CD4-positive, alpha-beta T cell treated with Interleukin-2 at 100 ng/mL for 4 hours (primary cell): ENCODE results near the gene ELK4.

Experiments used
- DNase-seq: peaks from one replicate; pipeline ENCODE4 v3.0.0-alpha.2; 2020; ENCODE audit warnings: low spot score

ELK4 gene

GRCh38 chr1:205581321-205581980, 50.4 kb downstream of the ELK4 start:
- DNase-seq: no peak

GRCh38 chr1:205580923-205581180, 51.0 kb downstream of the ELK4 start:
- no peak for DNase-seq

- DNase-seq: no peak
These were observed 51.5 kb downstream of the ELK4 start for GRCh38 chr1:205580140-205580922.

GRCh38 chr1:205579711-205580110, 52.1 kb downstream of the ELK4 start:
- DNase-seq: no peak

DNA sequence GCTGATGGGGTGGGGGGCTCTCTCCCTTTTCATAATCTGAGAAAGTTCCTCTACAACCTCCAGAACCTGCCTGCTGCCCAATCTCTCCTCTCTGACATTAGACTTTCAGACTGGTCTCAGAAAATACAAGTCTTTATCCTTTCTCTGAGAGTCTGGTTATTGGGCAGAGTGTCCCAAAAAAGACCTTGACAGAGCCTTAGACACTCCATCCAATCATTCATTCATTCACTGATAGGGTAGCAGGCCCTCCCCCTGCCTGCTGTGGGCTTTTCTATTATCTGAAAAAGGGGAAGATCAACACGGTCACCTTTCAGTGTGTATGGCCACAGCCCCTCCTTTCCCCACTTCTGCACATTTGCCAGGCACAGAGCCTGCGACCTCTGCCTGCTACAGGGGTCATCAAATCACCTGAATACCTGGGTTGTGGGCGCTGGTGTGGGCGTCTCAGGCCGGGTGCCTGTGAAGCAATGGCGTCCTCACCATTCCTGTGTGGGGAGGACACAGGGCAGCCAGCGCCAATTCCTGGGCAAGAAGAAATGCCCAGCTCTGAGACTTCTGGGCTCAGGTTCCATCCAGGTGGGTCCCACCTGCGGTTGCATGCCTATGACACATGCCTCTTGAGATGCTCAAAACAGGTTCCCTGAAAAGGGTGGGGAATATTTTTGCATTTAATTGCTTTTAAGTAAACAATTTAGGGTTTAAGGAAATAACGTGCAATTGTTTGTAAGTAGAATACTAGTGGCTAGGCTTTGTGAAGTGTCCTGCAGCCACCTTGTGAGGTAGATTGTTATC, 52.8 kb downstream of the ELK4 start:
- DNase-seq: no peak

GRCh38 chr1:205577874-205578658, 53.7 kb downstream of the ELK4 start:
- no peak for DNase-seq

- DNase-seq: no peak
These were observed 54.7 kb downstream of the ELK4 start for GRCh38 chr1:205576805-205577761.

DNA sequence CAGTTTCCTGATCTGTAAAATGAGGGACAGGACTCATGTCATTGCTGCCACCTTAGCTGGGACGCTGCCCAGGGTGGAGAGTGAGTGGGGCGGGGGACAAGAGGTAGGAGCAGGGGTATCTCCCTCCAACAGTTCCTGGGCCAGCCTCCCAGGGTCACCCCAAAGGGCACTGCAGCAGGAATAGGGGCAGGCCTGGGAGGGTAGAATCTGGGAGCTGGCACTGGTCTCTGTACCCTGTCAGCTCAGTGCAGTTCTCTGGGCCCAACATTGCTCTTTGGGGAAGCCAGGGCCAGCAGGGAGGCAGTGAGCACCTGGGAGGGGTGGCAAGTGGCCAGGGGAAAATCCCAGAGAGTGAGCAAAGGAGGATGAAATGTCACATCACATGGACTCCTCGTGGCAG, 55.8 kb downstream of the ELK4 start:
- DNase-seq: no peak

DNA sequence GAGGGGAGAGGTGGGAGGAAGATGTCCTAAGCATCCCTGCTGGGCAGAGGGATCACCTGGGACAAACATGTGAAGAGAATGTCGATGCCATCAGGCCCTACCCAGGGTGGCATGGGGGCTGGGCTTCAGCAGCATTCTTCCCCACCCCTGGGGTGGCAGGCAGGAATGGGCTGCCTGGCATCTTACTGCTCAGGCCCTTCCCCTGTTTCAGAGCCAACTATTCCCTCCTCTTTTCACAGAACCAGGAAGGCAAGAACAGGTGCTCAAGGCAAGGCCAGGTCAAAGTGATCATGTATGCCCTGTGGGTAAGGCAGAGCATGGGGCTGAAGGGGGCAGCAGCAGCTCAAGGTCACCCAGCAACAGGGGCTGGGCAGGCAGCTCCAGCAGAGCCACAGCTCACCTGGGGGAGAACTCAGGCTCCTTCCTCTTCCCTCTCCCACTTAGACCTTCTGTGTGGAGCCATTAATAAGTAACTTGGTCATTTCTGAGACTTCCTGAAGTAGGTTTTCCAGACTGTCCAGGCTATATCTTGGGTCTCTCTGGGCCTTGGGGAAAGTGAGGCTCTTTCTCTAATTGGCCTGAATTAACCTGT, 56.4 kb downstream of the ELK4 start:
- no peak for DNase-seq

- DNase-seq: no peak
These were observed 59.4 kb downstream of the ELK4 start for GRCh38 chr1:205572421-205572820.

- DNase-seq: no peak
These were observed 60.1 kb downstream of the ELK4 start for GRCh38 chr1:205571747-205572146.

- no peak for DNase-seq
These were observed 60.8 kb downstream of the ELK4 start for GRCh38 chr1:205570796-205571537.

GRCh38 chr1:205570173-205570501, 61.7 kb downstream of the ELK4 start:
- DNase-seq: no peak

DNA sequence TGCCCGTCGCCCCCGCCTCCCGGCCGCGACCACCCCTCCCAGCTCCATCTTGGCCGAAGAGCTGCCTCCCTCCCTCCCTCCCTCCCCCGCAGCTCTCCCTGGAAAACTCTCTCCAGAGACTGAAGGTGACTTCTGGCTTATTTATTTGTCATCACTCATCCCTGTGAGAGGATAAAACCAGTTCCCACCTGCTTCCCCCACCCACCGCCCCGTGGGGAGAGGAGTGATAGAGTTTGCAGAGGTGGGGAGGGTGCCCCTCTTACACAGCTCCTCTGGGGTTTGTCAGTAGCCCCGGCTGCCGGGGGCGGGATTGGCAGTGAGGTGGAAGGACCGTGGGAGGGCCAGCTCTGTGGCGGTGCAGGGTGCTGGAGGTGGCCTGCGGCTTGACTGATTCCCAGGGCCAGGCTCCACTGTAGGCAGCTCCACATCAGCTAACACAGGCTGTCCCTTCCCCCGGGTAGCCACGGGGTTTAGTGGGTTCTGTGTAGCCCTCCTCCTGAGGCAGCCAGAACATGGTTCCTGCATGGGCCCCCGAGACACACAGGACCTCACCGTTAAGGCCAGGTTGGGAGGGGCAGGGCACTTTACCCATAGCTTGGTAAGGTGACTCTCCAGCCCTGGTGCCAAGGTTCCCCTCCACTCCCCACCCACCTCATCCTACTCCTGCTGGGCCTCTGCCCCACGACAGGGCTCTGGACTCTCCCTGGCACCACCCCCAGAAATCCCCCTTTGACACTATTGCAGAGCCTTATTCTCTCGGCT, 62.2 kb downstream of the ELK4 start:
- no peak for DNase-seq

DNA sequence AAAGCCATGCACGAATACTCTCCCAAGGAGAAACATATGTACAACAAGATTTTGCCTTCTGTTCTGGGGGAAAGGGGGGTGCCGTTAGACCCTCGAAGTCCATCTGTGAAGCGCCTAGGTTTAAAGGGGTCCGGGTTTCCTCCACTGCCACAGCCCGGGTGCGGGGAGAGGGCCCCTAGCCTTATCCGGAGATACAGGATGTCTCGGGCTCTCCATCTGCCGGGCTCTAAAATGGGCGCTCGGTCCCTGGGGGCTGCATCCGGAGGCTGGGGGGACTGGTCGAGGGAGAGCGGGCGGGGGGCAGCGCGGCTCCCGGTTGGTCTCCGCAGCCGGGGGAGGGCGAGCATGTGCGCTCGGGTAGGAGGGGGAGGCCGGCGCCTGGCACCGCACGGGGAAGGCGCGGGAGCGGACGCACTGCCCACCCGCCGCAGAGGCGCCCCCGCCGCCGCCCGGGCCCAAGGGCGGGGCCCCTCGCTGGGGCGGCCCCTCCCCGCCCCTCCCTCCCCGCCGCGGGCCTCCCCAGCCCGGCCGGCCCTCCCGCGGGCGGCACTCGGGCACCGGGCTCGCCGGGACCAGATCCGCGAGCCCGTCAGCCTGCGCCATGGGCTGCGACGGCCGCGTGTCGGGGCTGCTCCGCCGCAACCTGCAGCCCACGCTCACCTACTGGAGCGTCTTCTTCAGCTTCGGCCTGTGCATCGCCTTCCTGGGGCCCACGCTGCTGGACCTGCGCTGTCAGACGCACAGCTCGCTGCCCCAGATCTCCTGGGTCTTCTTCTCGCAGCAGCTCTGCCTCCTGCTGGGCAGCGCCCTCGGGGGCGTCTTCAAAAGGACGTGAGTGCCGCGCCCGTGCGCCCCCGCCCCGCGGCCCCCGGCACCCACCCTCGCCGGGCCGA, 63.1 kb downstream of the ELK4 start:
- DNase-seq: no peak

DNA sequence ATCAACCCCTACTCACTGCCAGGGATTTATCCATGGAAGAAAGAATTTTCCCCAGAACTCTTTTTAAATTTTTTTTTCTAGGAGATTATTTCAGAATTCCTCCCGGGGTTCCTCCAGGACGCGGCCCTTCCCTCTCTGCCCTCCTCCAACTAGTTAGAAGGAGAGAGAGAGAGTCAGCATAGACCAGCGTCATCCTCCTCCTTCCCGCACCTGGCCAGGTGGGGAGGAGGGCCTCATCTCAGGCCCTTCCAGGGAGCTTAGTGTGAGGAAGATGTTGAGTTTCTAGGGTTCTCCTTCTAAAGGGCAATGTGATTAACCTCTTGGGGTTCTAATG, 63.7 kb downstream of the ELK4 start:
- no peak for DNase-seq

DNA sequence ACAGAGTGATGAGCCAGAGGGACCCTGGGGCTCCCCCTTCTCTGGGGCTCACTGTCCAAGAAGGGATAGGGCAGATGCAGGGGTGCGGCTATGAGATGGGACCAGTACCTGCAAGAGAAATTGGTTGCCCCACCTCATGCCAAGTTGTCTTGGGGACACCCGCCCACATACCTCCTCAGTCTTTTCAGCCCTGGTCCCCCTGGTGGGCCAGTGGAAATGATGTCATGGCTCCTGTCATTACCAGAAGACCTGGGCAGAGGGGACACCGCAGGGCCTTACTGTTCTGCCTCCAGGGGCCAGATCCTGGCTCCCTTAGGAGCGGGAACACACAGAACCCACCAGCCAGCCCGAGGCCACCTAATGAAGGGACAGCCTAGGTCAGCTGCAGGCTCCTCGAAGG, 64.1 kb downstream of the ELK4 start:
- no peak for DNase-seq

GRCh38 chr1:205565799-205566198, 66.0 kb downstream of the ELK4 start:
- no peak for DNase-seq
